COLO668 (cell line): Measurements from ENCODE around the gene RPS6KC1.
"Not testable (repeated sequence)": the region's sequence is repeated elsewhere in the genome, so short reads cannot be mapped to it uniquely, and the experiment has no call there.

ENCODE experiments used
- DNase-seq: peaks from one replicate; lab custom pipeline; 2025; ENCODE audit not compliant: unreplicated experiment; lab: John Stamatoyannopoulos, UW

Gene RPS6KC1

DNA sequence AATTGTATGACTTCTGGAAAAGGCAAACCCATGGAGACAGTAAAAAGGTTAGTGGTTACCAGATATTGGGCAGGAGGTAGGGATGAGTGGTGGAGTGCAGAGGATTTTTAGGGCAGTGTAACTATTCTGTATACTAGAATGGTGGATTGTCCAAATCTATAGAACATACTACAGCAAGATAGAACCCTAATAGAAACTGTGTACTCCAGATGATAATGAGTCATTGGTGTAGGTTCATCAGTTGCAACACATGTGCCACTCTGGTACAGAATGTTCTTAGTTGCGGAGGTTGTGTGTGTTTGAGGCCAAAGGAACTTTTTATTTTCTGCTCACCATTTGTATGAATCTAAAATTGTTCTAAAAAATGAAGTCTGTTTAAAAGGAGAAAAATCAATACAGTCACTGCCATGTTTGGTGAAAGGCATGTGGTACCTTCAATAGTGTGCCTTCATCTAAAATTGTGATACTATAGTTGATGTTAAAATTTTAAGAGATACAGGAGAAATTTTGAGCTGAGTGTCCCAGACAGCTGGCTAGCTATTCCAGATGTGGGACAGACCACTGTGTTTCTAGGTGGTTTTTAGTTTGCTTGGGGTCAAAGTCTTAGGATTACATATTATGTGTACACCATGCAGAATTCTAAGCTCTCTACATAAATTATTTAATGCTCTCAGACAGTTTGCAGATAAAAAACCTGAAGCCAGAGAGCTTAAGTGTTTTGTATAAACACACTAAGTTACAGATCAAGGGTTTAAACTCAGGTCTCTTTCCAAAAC, 150.5 kb downstream of the RPS6KC1 start:
- no peak for DNase-seq

DNA sequence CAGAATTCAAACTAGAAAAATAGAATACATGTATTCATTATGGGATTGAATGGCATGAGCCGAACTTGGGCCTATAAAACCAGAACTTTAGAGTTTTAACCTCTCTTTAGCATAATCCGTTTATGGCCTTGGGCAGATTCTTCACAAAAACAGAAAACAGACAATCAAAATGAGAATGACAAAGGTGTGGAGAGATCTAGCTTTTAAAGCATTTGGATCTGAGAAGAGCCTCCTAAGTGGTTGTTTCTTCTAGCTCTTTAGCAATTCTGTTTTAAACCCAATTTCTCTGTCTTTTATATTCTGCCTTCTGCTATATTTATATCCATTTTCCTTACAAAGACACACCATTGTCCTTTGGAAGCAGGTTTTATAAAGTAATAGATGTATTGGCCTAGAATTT, 160.2 kb downstream of the RPS6KC1 start:
- DNase-seq = no peak

DNA sequence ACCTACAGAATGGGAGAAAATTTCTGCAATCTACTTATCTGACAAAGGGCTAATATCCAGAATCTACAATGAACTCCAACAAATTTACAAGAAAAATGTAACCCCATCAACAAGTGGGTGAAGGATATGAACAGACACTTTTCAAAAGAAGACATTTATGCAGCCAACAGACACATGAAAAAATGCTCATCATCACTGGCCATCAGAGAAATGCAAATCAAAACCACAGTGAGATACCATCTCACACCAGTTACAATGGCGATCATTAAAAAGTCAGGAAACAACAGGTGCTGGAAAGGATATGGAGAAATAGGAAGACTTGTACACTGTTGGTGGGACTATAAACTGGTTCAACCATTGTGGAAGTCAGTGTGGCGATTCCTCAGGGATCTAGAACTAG, 168.0 kb downstream of the RPS6KC1 start:
- not testable (repeated sequence) for DNase-seq

DNA sequence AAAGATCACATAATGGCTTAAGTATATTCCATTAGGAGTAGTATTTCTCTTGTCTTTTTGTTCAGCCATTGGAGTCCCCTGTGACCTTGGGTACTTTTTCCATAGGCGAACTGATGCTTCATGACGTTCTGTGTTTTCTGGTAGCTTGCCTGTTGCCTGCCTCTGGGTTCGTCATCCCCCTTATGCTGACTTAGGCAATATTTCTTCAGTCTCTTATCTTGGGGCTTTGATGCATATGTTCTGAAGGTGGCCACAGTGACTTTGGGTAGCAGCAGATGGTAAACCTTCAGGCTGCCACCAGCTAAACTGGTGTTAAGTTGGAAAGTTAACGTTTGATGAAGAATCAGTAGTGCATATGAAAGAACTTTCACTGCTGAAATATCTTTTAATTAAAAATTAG, 170.2 kb downstream of the RPS6KC1 start:
- DNase-seq = no peak

DNA sequence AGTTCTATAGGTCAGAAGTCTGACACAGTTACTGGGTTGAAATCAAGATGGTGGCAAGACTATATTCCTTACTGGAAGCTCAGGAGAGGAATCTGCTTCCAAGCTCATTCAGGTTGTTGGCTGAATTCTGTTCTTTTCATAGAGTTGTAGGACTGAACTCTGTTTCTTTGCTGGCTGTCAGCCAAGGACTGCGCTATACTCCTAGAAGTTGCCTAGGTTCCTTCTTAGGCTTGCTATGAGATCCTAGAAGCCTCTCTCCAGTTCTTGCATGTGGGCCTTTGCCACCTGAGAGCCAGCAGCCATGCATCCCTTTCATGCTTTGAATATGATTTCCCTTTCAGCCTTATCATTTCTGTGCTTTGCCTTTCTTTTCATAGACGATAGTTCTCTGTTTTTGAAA, 176.4 kb downstream of the RPS6KC1 start:
- no peak for DNase-seq

DNA sequence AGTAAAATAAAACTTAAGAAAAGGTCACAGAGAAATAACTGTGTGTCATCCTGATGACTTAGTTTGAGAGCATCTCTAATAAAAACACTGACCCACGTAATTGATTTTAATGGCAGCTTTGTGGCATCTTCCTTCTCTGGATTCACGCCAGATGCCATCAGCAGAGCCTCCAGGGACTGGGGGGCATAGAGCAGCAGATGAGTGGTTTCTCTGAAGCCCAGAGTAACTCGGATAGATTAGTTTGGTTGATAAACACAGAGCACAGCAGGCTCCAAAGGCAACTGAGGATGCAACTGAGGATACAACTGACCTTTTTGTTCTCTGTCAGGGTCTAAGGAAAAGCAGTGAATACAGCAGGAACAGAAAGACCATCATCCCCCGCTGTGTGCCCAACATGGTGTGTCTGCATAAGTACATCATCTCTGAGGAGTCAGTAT, 180.8 kb downstream of the RPS6KC1 start:
- no peak for DNase-seq

DNA sequence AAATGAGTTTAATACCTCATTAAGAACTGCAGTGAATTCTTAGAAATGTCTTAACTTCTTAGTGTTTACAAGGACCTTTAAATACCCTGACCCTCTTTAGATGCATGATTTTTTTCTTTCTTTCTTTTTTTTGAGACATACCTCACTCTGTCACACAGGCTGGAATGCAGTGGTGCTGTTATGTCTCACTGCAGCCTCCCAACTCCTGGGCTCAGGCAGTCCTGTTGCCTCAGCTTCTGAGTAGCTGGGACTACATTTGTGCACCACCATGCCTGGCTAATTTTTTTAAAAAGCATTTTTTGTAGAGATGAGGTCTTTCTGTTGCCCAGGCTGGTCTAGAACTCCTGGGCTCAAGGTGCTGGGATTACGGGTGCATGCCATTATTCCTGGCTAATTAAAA, 191.8 kb downstream of the RPS6KC1 start:
- DNase-seq = no peak

DNA sequence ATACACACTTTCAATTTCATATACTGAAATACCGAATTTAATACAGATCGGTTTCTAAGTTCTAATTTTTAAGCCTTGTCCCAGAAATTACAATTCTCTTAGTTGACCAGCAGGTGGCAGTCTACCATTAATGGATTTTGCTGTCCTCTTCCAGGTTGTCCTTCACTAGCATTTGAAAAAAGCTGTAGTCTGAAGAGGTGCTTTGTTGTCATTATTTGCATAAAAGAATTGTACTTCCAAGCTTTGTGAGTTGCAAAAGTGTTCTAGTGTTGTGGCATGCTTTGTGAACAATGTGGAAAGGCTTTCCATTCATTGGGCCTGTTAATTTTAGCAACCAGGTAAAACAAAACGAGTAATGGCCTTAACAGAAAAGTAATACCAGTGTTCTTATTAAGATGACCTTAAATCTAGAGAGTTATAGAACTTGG, 193.6 kb downstream of the RPS6KC1 start:
- peak; percentile 23 for DNase-seq

DNA sequence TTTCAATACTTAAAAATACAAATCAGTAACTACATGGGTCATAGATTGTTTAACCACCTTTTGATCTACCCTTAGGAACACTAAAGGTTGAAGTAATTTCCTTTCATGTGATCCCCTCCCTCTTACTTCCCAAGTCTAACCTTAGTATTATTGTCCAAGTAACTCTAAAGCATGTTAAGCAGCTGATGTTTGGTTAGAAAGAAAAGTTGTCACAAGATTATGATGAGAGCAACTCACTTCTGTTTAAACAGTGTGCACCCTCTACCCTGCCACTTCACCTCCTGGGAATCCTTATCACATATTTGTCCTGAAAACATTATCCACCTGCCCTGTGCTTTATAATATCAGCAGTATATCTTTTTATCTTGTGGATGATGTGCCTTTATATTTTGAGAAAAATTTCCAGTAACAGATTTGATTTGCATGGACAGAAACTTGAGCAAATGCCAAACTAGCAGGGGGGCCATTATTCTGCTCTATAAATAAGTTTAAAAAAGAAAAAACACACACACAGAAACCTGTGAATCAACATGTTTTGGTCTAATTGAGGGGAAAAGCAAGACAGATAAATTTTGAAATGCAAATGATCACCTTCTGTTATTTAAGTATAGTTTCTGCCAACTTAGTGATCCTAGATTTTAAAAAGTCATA, 194.3 kb downstream of the RPS6KC1 start:
- DNase-seq = no peak

DNA sequence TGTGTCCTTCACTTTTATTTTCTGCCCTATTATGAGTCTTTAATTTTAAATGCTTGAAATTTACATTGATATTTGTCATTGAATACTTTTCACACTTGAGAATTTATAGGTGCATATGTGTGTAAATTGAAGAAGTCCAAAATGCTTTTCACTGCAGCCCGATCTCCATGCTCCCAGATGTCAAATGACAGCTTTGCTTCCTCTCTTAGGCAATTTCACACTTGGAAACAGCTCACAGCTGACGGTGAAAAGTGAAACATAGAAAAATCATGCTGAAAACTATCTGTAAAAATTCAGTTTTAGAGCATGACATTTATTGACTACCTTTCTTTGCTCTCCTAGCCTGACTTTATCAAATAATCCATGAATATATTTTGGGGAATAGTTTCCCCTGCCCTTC, 196.0 kb downstream of the RPS6KC1 start:
- no peak for DNase-seq

DNA sequence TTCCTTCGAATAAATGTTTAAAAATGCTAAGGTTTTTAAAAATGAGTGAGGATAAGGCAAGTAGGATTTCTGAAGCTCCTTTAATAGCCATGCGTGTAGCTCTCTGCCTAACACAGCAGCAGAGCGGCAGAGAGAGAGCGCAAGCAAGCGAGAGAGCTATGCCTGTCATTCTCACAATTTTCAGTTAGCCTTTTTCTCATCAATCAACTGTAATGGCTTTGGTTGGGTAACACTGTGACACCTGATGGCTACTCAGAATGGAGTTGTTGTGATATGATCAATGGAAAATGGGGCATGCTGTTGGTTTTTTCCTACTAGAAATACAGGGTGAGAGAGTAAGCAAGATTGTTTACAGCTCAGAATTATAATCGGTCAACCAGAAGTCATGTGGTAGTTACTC, 198.4 kb downstream of the RPS6KC1 start:
- DNase-seq = no peak

DNA sequence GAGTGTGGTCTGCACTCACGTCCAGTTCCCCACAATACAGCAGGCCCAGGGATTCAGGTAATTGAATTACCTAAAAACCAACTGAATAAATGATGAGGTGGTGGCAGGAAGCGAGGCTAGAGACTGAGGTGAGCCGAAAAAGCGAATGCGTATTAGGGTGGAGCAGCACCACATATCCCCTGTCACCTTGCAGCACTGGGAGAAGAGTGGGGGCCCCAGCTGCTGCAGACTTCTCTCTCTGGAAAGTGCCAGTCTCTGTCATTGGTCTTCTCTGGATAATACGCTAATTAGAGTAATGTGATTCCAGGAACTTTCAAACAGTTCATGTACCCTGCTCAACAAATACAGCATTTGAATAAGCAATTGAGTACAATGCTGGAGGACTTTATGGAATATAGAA, 199.0 kb downstream of the RPS6KC1 start:
- no peak for DNase-seq

DNA sequence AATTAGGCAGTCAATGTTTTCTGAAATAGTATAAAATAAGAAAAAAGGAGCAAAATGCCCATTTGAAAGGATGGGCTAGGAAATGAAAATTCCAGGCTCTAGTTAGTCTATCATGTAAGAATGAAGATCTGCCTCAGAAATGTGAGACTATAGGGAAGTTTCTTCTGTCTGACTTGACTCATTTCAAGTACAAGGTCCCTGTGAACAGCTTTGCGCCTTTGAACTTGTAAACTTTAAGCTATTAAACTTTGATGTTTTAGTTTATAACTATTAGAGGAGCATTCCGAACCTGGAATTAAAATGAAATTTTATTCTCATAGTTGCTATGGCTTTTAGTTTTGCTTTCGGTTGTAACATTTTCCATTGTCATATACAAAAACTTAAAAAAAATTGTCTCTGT, 199.4 kb downstream of the RPS6KC1 start:
- DNase-seq = no peak

DNA sequence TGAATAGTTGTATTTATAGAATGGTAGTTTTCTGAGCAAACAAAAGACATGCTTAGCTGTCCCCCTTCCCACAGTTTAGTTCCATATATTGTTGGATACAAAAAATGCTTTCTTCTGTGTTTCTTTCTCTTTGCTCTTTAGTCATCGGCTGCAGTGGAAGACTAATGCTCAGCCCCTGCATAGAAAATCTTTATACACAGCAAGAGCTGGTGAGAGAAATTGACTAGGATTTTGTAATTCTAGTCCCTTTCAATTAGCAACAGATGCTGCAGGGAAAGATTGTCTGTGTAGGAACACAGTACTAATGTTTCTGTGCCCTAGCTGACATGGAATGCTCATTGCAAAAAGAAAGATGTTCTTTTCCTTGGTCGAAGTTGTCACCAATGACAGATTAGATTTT, 200.9 kb downstream of the RPS6KC1 start:
- no peak for DNase-seq

DNA sequence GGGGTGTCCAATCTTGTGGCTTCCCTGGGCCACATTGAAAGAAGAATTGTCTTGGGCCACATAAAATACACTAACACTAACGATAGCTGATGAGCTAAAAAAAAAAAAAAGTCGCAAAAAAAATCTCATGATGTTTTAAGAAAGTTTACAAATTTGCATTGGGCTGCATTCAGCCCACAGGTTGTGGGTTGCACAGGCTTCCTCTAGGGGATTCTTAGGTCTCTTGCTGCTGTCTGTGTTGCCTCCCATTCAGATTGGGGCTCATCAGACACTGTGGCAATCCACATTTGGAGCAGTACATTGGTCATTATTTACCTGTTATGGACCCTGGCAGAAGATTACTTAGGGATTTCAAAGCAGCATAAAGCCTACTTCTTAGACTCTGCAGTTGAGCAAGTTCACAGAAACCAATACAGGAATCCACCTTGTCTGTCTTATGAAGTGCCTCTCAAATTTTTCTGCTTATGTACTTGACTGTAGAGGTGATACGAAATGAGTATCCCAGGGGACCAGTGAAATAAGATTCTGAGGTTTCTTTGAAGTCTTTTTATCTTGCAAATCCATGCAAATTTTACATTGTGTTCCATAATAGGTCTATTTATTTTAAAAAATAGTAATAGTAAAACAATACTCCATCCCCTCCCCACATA, 205.5 kb downstream of the RPS6KC1 start:
- no peak for DNase-seq

DNA sequence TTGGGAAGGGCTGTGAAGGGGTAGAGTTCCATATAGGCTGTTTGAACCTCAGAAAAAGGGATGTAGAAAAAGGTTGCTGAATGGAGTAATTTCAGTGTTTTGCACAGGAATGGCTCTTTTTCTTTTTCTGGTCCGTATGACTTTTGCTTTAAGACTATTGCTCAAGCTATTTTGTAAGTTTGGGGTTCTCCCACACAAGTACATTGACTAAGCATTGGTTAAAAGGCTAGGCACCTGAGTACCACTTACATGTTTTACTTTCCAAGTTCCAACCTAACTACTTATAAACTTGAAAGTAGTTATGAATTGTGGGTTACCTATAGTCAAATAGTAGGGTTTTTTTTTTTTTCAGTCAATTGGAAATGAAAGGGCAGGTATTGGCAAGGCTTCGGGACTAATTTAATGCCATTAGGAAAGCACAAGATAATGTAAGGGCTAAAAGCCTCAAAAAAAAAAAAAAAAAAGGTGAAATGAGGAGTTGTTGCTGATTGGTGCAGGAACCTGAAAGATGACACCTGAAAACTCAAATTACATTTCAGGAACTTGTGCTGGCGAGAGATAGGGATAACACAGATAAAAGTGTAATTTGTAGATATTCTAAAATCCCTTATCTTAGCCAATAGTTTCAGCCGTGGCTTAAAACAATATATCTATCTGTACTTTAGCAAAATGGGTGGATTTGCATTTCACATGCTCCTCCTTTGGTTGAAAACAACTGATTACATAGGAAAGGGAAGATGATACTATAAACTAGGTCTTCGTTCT, 209.5 kb downstream of the RPS6KC1 start:
- no peak for DNase-seq

DNA sequence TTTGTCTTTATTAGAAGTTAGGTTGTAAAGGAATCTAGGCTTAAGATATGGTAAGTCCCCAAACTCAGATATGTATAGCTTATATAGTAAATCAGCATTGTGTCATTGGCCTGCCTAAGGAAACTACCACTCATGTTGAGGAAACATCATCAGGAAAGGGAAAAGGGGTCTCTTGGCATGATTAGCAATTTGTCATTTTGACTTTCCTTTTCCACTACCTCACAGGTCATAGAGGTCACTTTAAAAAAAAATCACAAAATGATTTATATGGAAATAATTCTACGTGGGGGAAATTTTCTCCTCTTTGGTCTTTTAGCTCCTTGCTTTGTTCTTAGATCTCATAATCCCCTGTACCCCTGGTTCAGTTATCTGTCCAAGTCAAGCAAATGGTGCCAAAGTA, 213.5 kb downstream of the RPS6KC1 start:
- DNase-seq = no peak

DNA sequence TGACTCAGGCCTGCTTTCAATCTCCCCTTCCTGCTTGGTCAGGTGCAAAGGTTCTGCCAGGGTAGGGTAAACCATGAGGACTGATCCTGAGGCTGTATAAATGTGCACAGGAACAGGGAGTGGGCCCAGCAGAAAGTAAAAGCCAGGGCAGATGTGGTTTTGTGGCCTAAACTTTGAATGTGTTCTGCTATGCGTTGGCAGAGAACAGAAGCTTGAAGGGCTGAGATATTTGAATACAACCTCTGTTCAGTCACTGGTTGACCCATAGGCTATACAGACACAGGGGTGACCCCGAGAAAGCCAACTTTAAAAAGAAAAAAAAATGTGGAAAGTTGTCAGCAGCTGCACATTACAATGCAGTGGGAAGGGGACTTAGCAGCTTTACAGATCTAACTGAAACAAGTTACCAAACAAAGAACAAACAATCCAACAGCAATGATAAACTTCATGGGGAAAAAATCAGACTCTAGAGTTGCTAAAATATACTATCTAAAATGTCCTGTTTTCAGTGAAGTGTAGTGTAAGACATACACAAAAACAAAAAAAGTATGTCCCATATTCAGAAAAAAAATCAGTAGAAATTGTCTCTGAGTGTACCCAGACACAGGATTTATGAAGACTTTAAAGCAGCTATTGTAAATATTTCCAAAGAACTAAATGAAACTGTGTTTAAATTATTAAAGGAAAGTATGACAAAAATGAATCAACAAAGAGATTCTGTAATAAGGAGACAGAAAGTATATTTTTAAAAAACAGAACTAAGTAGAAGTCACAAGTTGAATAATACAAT, 216.1 kb downstream of the RPS6KC1 start:
- DNase-seq = no peak

DNA sequence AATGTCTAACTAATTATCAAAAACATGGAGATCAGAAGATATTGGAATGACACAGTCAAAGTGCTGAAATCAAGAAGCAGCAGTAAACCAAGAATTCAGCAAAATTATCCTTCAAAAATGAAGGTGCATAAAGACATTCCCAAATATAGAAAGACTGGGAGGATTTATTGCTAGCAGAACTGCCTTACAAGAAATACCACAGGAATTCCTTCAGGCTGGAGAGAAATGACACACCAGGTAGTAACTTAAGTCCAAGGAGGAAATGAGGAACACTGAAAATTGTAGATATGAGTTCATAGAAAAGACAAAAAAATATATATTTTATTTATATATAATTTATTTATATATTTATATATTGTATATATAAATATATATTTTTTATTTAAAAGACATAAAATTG, 217.2 kb downstream of the RPS6KC1 start:
- DNase-seq = no peak

DNA sequence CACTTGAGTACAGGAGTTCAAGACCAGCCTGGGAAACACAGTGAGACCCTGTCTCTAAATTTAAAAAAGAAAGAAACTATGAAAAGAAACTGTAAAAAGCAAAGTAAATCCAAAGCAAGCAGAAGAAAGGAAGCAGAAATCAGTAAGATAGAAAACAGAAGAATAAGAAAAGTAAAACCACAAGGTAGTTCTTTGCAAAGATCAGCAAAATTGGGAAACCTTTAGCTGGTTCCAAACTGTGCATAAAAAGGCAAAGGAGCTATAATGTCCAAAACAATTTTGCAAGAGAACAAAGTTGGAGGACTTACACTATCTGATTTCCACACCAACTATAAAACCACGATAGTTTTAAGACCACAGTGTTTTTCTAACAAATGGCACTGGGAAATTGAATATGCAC, 218.8 kb downstream of the RPS6KC1 start:
- no peak for DNase-seq

DNA sequence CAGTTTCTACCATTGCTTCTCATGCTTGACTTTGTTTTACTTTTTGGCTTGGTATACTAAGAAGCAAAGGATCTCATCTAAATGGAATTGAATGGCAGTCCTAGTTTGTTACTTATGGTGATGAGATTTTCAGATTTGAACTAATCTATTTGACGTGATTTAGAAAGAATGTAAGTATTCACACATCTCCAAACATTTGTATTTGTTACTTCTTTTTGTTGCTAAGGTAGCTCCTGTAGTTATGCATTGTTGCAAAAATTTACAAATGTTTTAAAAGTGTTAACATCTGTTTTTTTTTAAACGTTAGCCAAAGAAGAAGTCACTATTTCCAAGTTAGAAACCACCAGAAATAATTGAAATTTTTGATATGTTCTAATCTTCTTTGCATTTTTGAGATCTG, 222.5 kb downstream of the RPS6KC1 start:
- no peak for DNase-seq
